ENCODE data around the gene RBBP8NL. TPM values are rescaled to one million over a fixed set of nuclear protein-coding genes. Genes with fewer than 3 reads are reported as not detected.

Gene RBBP8NL
- total RNA-seq, 2 experiments from 2014 or later, result not detected

GRCh38 chr20:62458275-62459251, 31.2 kb upstream of the RBBP8NL start:
- Histone ChIP-seq H3K27ac (ENCODE audit: low read depth in 1 of 2, low read length in 2 of 2) (no peak overlapping the region), H3K27me3 (ENCODE audit: control insufficient read depth in 1 of 2, insufficient read depth in 2 of 2, low read length in 2 of 2) (peaks cover 0 to 4% of the 10 kb centered on the region in 2 experiments), H3K9me3 (ENCODE audit: control insufficient read depth in 1 of 2, insufficient read depth in 1 of 2, low read length in 2 of 2) (no peaks in the 10 kb centered on the region), H3K4me1 (ENCODE audit: insufficient read depth, low read length) (no peaks in the 10 kb centered on the region), H3K36me3 (ENCODE audit: insufficient read depth, low read length) (no peaks in the 10 kb centered on the region), H3K4me3 (ENCODE audit: low read length) (no peak overlapping the region)
- no peaks in the 10 kb centered on the region for H3K4me1 Mint-ChIP-seq (ENCODE audit: low read depth)
- no peak overlapping the region for H3K27ac Mint-ChIP-seq
- no peaks in the 10 kb centered on the region for H3K9me3 Mint-ChIP-seq
- ATAC-seq (ENCODE audit: poor library complexity) (no peak), DNase-seq (no peak)
- peaks cover 12% of the 10 kb centered on the region for H3K27me3 Mint-ChIP-seq
- no peak overlapping the region for H3K4me3 Mint-ChIP-seq
- intact Hi-C loops (cut with DNase I, micrococcal nuclease), result no loop called here
- no peak for TF ChIP-seq CTCF (IDR thresholded peaks at IDR 0.05)
- POLR2A ChIA-PET, result no interaction called here
- no peaks in the 10 kb centered on the region for H3K36me3 Mint-ChIP-seq (ENCODE audit: low read depth)
- CTCF ChIA-PET, result no interaction called here

- H3K27me3 ChIP-seq (ENCODE audit: control insufficient read depth in 1 of 2, insufficient read depth in 2 of 2, low read length in 2 of 2), result peaks cover 0 to 5% of the 10 kb centered on the region in 2 experiments
- no peak overlapping the region for H3K27ac Mint-ChIP-seq
- H3K9me3 Mint-ChIP-seq, result no peaks in the 10 kb centered on the region
- no peak overlapping the region for H3K4me3 ChIP-seq (ENCODE audit: low read length)
- H3K27me3 Mint-ChIP-seq, result peaks cover 12% of the 10 kb centered on the region
- ChIA-PET POLR2A (no interaction called here), CTCF (no interaction called here)
- ATAC-seq (ENCODE audit: poor library complexity), result no peak
- H3K4me3 Mint-ChIP-seq, result no peak overlapping the region
- no peaks in the 10 kb centered on the region for H3K4me1 Mint-ChIP-seq (ENCODE audit: low read depth)
- no peaks in the 10 kb centered on the region for H3K36me3 Mint-ChIP-seq (ENCODE audit: low read depth)
- H3K9me3 ChIP-seq (ENCODE audit: control insufficient read depth in 1 of 2, insufficient read depth in 1 of 2, low read length in 2 of 2), result no peaks in the 10 kb centered on the region
- H3K4me1 ChIP-seq (ENCODE audit: insufficient read depth, low read length), result no peaks in the 10 kb centered on the region
- no peak for DNase-seq
- TF ChIP-seq CTCF (IDR thresholded peaks at IDR 0.05), result no peak
- H3K27ac ChIP-seq (ENCODE audit: low read depth in 1 of 2, low read length in 2 of 2), result no peak overlapping the region
- no peaks in the 10 kb centered on the region for H3K36me3 ChIP-seq (ENCODE audit: insufficient read depth, low read length)
- intact Hi-C loops (cut with DNase I, micrococcal nuclease), result no loop called here
Observed at GRCh38 chr20:62457831-62458230, 30.5 kb upstream of the RBBP8NL start.

- H3K4me3 ChIP-seq (ENCODE audit: low read length), result no peak overlapping the region
- no peaks in the 10 kb centered on the region for H3K4me1 ChIP-seq (ENCODE audit: insufficient read depth, low read length)
- peaks cover 0 to 10% of the 10 kb centered on the region in 2 experiments for H3K27me3 ChIP-seq (ENCODE audit: control insufficient read depth in 1 of 2, insufficient read depth in 2 of 2, low read length in 2 of 2)
- intact Hi-C loops (cut with DNase I, micrococcal nuclease), result no loop called here
- Mint-ChIP-seq H3K27ac (no peak overlapping the region), H3K36me3 (ENCODE audit: low read depth) (no peaks in the 10 kb centered on the region), H3K9me3 (no peaks in the 10 kb centered on the region), H3K4me3 (no peak overlapping the region), H3K27me3 (peaks cover 12% of the 10 kb centered on the region), H3K4me1 (ENCODE audit: low read depth) (no peaks in the 10 kb centered on the region)
- TF ChIP-seq CTCF (IDR thresholded peaks at IDR 0.05), result no peak
- H3K27ac ChIP-seq (ENCODE audit: low read depth in 1 of 2, low read length in 2 of 2), result no peak overlapping the region
- ChIA-PET CTCF (no interaction called here), POLR2A (no interaction called here)
- H3K36me3 ChIP-seq (ENCODE audit: insufficient read depth, low read length), result no peaks in the 10 kb centered on the region
- no peak for ATAC-seq (ENCODE audit: poor library complexity)
- no peak for DNase-seq
- no peaks in the 10 kb centered on the region for H3K9me3 ChIP-seq (ENCODE audit: control insufficient read depth in 1 of 2, insufficient read depth in 1 of 2, low read length in 2 of 2)
Observed at GRCh38 chr20:62457098-62457497, 29.8 kb upstream of the RBBP8NL start.

Data from CD4-positive, alpha-beta T cell (primary cell).